Vagina (tissue), 2 donors: Measurements from ENCODE around the gene ELMO1.

Experiments
- CTCF ChIP-seq, 3 experiments: fragments of 450-650 bp in 2 of 3; fragments of 200-600 bp in 1 of 3; sonication (generic) in 1 of 3; IDR thresholded peaks; one replicate each; pipeline ENCODE4 v1.5.1; 2017 to 2019; ENCODE audit warnings: antibody characterized with exemption in 3 of 3, mild to moderate bottlenecking in 2 of 3, moderate library complexity in 2 of 3
- POLR2A ChIP-seq, 2 donors: fragments of 450-650 bp; IDR thresholded peaks; one replicate each; pipeline ENCODE4 v1.6.1; 2017; ENCODE audit warnings: antibody characterized with exemption in 2 of 2, mild to moderate bottlenecking in 2 of 2, moderate library complexity in 2 of 2
- POLR2AphosphoS5 ChIP-seq, 2 donors: sonication (generic); formaldehyde crosslinking; IDR thresholded peaks; one replicate each; pipeline ENCODE4 v1.9.0; 2017; ENCODE audit warnings: antibody characterized with exemption in 2 of 2, mild to moderate bottlenecking in 2 of 2, low read depth in 1 of 2; ENCODE audit not compliant: insufficient read depth in 1 of 2

- TF ChIP-seq CTCF (IDR thresholded peaks at IDR 0.05): no peak
- no peak for TF ChIP-seq POLR2AphosphoS5 (IDR thresholded peaks at IDR 0.05; ENCODE audit: insufficient read depth in 1 of 2, low read depth in 1 of 2)
- no peak for TF ChIP-seq POLR2A (IDR thresholded peaks at IDR 0.05)
Measured at GRCh38 chr7:37344886-37345579, 103.6 kb downstream of the ELMO1 start.
